ENCODE data around the gene ITGB2.
"Not testable (repeated sequence)": the region's sequence is repeated elsewhere in the genome, so short reads cannot be mapped to it uniquely, and the experiment has no call there.

Gene ITGB2

GRCh38 chr21:44942566-44942965 is 21.9 kb upstream of the ITGB2 start:
- DNase-seq, result no peak

DNA sequence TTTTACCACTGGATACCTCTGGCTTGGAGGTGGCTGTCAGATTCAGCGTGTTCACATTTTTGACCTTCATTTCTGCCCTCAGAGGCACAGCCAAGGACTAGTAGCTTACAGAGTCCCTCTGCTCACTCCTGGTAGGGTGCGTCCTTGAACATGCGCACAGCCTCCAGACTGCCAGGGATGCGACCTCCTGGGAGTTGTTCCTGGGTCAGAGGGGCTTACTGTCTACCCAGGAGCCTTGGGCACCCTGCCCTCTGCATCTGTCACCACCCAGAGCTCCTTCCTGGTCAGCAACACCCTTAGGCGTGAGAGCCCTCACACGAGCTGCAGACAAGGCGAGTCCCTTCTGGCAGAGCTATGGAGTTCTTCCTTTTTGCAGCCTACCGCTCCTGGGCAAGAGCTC is 20.9 kb upstream of the ITGB2 start:
- no peak for DNase-seq

DNA sequence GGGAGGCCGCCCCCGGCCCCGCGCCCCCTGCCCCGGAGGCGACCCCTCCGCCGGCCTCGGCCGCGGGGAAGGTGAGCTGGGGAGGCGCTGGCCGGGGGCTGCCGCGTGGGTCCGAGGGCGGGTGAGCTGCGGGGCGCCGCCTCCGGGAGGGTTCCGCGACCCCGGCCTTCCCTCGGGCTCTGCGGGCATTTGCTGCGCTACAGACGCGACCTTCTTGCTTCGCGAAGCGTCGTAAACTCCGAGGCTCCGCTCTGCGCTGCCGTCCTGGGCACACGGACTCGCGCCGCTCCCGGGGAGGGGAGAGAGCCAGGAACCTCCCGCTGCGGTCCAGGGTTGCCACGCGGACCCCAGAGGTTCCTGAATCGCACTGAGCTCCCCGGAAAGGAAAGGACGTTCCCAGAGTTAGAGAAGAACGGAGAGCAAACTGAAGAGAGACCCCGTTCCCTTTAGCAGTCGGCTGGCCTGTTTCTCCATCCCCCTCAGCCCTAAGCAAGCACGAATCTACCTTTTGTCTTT is 19.5 kb upstream of the ITGB2 start:
- DNase-seq, result no peak

- peak in 54 of 58 donors; percentile 17 to 84 (median 56) for DNase-seq
These were observed 18.9 kb upstream of the ITGB2 start, which contains the start of gene SLX9 for GRCh38 chr21:44939532-44940115. TSS of gene SLX9 (plus strand) at chr21:44940029. CDS start at chr21:44940058, 29 bp downstream.

- no peak for DNase-seq
These were observed 18.3 kb upstream of the ITGB2 start for GRCh38 chr21:44938772-44939531.

DNA sequence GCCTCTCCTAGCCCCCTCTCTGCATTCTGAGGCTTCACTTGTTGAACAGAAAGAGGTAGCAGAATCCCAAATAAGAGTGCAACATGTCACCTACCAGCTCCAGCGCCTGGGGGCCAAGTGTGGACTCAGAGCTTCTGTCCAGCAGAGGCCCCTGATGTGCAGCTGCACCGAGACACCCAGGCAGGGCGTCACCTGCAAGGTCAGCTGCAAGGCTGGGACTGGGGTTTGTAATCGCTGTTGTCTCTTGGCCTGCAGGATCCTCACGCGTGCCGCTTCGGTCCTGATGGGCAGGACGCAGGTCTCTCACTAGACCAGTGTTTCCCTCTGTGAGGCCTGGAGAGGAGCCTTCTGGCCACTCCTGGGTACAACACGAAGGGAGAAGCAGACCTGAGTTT is 14.8 kb upstream of the ITGB2 start:
- no peak for DNase-seq

DNA sequence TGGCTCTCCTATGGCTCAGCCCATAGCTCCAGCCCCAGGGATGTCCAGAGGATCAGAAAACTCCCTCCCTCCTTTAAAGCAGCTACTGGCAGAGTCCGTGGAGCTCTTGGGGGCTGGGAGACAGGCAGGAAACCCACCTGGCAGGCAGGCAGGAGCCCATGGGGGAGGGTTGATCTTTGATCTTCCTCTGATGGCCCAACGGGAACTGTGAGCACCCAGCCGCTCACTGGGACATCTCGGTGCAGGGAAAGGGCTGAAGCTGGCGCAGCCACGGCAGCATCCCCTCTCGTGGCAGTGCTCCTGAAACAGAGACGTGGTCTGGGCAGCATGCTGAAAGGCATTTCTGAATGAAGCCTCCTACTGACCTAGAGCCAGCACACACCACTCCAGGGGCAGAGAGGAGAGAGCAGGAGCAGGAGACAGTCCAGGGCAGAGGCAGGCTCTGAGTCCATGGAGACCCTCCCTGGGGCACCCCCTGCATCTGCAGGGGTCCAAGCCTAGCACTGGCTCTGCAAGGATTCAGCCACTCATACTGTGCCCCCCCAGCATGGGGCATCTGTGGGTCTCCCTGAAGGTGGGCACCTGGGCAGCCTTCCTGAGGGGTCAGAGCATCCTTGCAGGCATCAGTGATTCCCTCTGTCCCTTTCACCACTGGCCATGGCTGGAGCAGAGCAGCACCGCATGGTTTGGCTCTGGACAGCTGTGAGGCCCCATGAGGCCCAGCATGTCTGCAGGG is 14.3 kb upstream of the ITGB2 start:
- no peak for DNase-seq

GRCh38 chr21:44934276-44934675 is 13.6 kb upstream of the ITGB2 start:
- DNase-seq, result no peak

GRCh38 chr21:44933918-44934260 is 13.2 kb upstream of the ITGB2 start:
- DNase-seq, result no peak

GRCh38 chr21:44933199-44933917 is 12.7 kb upstream of the ITGB2 start:
- no peak for DNase-seq

- DNase-seq, result no peak
These were observed 11.9 kb upstream of the ITGB2 start for GRCh38 chr21:44932408-44933181.

DNA sequence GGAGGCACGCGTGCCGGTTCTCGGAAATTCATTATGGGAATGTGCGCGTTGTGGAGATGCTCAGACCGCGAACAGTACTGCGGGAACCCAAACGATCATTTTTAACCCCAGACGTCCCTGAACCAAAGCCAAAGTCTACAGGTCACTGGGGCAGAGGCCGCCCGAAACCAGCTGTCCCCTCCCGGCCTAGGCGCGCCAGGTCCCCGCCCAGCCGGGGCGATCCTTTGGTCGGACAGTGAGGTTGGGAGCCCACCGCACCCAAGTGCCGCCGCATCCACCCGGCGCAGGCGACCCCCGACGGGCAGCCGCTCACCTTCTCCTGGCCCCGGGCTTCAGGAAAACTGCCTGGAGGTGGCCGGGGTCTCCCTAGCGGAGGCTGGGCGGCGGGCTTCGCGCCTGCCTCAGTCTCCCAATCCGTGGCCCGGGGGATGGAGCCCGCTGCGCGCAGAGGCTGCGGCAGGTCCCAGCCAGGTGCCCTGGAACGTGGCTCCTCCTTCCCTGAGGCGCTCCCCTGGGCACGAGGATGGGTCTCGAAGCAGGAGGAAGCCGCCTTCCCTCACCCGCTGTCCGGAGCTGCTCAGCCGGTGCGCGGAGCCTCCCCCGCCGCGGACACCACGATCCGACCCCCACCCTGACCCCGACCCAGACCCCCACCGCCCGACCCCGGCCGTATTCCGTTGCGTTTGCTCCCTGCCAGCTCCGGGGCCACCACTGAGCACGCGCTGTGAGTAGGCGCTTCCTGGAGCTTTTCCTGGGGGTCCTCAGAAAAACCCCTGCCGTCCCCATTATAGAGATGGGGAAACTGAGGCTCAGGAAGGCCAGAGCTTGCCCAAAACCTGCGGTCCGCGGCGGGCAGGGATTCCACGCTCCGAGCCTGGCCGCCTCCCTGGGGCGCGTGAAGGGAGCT is 11.1 kb upstream of the ITGB2 start:
- DNase-seq, result no peak

GRCh38 chr21:44931137-44931500 is 10.4 kb upstream of the ITGB2 start:
- no peak for DNase-seq

DNA sequence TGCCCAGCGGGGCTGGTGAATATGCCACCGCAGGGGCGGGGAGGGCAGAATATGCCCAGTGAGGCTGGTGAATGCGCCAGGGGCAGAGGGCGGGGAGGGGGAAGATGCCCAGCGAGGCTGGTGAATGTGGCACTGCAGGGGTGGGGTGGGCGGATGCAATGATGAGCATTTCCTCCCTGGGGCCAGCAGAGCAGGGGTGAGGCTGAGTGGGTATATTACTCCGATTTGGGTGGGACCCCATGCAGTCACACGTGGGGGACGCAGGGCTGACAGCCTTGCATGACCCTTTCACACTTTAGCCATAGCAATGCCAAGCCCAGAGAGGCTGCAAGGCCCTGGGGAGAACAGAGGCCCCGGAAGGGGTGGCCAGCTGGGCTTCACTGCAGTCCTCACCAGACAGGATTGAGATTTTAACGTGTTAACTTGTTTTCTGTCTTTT is 9.9 kb upstream of the ITGB2 start:
- DNase-seq, result no peak

DNA sequence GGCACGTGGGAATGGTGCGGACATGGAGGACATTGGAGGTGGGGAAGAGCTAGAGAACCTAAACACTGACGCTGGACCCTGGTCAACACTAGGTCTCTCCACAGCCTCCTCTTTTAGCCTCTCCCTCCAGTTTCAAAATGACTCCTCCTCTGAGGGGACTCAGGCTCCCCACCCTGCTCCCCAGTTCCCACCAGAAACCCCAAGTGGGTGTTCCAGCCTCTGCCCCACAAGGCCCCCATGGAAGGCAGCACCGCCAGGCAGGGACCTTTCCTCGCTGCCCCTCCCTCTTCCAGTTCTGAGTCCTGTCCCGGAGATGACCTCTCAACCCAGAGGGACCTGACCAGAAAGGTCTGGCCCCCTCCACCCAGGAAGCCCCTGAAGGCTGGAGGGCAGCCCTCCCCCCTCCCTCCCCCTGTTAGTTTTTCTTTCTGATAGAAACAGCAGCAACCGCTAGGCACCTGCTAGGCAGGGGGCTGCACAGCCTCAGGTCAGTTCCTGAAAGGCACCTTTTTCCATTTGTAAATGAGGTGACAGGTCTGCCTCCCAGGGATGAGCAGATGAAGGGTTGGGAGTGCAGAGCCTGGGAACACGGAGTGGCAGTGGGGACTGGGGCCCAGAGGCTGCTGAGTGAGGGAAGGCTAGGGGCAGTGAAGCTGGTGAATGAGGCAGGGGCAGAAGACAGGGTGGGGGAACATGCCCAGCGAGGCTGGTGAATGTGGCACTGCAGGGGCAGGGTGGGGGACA is 9.3 kb upstream of the ITGB2 start:
- no peak for DNase-seq

GRCh38 chr21:44929242-44929798 is 8.6 kb upstream of the ITGB2 start:
- DNase-seq, result no peak

- not testable (repeated sequence) for DNase-seq
These were observed 8.0 kb upstream of the ITGB2 start for GRCh38 chr21:44928500-44929241.

Data from anterior cingulate cortex (tissue), 58 donors.